ENCODE data around the gene SGCD. TPM values are rescaled to one million over a fixed set of nuclear protein-coding genes. Genes with fewer than 3 reads are reported as not detected.

SGCD gene
- total RNA-seq, 1 experiment from 2014 or later, result not detected

GRCh38 chr5:156640691-156641241 is 313.8 kb downstream of the SGCD start:
- Histone ChIP-seq H3K27me3 (ENCODE audit: control insufficient read depth, insufficient read depth, low read length) (no peaks in the 10 kb centered on the region), H3K4me3 (ENCODE audit: low read depth in 2 of 2, low read length in 2 of 2) (no peak overlapping the region), H3K27ac (ENCODE audit: low read length) (no peak overlapping the region), H3K9me3 (ENCODE audit: control insufficient read depth, insufficient read depth, low read depth, low read length) (no peaks in the 10 kb centered on the region), H3K36me3 (ENCODE audit: control insufficient read depth, insufficient read depth, low read length) (no peaks in the 10 kb centered on the region), H3K4me1 (ENCODE audit: control insufficient read depth, insufficient read depth, low read length) (no peaks in the 10 kb centered on the region)
- ChIA-PET CTCF (no interaction called here), POLR2A (no interaction called here)
- no peak for DNase-seq (ENCODE audit: low read depth, low spot score)
- intact Hi-C loops (cut with micrococcal nuclease; ENCODE audit: unreplicated experiment), result no loop called here
- BruUV-seq (replicated peaks), result no TSS peak
- in situ Hi-C loops (cut with HindIII; ENCODE audit: low pct_unique_long_range_greater_than_20kb, low sequenced_read_pairs), result no loop called here
- no peak for ATAC-seq
- no peak for TF ChIP-seq CTCF (IDR thresholded peaks at IDR 0.05)
- no peak for TF ChIP-seq POLR2AphosphoS5 (IDR thresholded peaks at IDR 0.05; ENCODE audit: low read depth, low read length)
- TF ChIP-seq SIN3A (IDR thresholded peaks at IDR 0.05; ENCODE audit: borderline replicate concordance, insufficient read depth, low read depth, low read length), result no peak
- no peak for TF ChIP-seq REST (IDR thresholded peaks at IDR 0.05; ENCODE audit: insufficient read depth in 1 of 2, low read depth in 2 of 2, low read length in 1 of 2)
- no peak for TF ChIP-seq TCF7L2 (IDR thresholded peaks at IDR 0.05; ENCODE audit: low read depth, low read length)

GRCh38 chr5:156641686-156642085 is 314.7 kb downstream of the SGCD start:
- Histone ChIP-seq H3K27ac (ENCODE audit: low read length) (no peak overlapping the region), H3K9me3 (ENCODE audit: control insufficient read depth, insufficient read depth, low read depth, low read length) (no peaks in the 10 kb centered on the region), H3K36me3 (ENCODE audit: control insufficient read depth, insufficient read depth, low read length) (no peaks in the 10 kb centered on the region), H3K4me1 (ENCODE audit: control insufficient read depth, insufficient read depth, low read length) (no peaks in the 10 kb centered on the region), H3K4me3 (ENCODE audit: low read depth in 2 of 2, low read length in 2 of 2) (no peak overlapping the region), H3K27me3 (ENCODE audit: control insufficient read depth, insufficient read depth, low read length) (no peaks in the 10 kb centered on the region)
- BruUV-seq (replicated peaks), result no TSS peak
- CTCF ChIA-PET, result no interaction called here
- intact Hi-C loops (cut with micrococcal nuclease; ENCODE audit: unreplicated experiment) (no loop called here), in situ Hi-C loops (cut with HindIII; ENCODE audit: low pct_unique_long_range_greater_than_20kb, low sequenced_read_pairs) (no loop called here)
- ATAC-seq, result no peak
- TF ChIP-seq REST (IDR thresholded peaks at IDR 0.05; ENCODE audit: insufficient read depth in 1 of 2, low read depth in 2 of 2, low read length in 1 of 2), result no peak
- no peak for TF ChIP-seq TCF7L2 (IDR thresholded peaks at IDR 0.05; ENCODE audit: low read depth, low read length)
- no peak for TF ChIP-seq POLR2AphosphoS5 (IDR thresholded peaks at IDR 0.05; ENCODE audit: low read depth, low read length)
- TF ChIP-seq SIN3A (IDR thresholded peaks at IDR 0.05; ENCODE audit: borderline replicate concordance, insufficient read depth, low read depth, low read length), result no peak
- TF ChIP-seq CTCF (IDR thresholded peaks at IDR 0.05), result no peak
- POLR2A ChIA-PET, result no interaction called here
- DNase-seq (ENCODE audit: low read depth, low spot score), result no peak

Measured in Panc1 (cell line).